Mesendoderm (in vitro differentiated cells): ENCODE data around the gene ZSWIM6.

Source experiments
- DNase-seq: peaks from one replicate; pipeline ENCODE4 v3.0.0; 2013
- H2AK5ac ChIP-seq: 2 replicates; pipeline ENCODE4 v1.6.1; 2013; ENCODE audit warnings: low read length, inconsistent platforms
- H2BK120ac ChIP-seq: 2 replicates; pipeline ENCODE4 v1.6.1; 2013; ENCODE audit warnings: low read depth, mild to moderate bottlenecking, low read length, moderate library complexity, mixed read lengths
- H2BK15ac ChIP-seq: replicated peaks from 2 replicates; pipeline ENCODE4 v1.6.1; 2013; ENCODE audit warnings: low read depth, mild to moderate bottlenecking, moderate library complexity
- H2BK5ac ChIP-seq: 2 replicates; pipeline ENCODE4 v1.6.1; 2013; ENCODE audit warnings: low read length, inconsistent platforms
- H3K18ac ChIP-seq: 2 replicates; pipeline ENCODE4 v1.6.1; 2013; ENCODE audit warnings: mild to moderate bottlenecking, low read length, mixed read lengths
- H3K23ac ChIP-seq: one replicate; pipeline ENCODE4 v1.6.1; 2013; ENCODE audit warnings: low read length
- H3K27ac ChIP-seq: 2 replicates; pipeline ENCODE4 v1.5.1; 2013; ENCODE audit warnings: low read depth, mild to moderate bottlenecking, inconsistent platforms, low read length, moderate library complexity
- H3K27me3 ChIP-seq: 2 replicates; pipeline ENCODE4 v1.6.1; 2013; ENCODE audit warnings: low read length, control low read depth, mild to moderate bottlenecking, inconsistent platforms; ENCODE audit not compliant: insufficient read depth, poor library complexity
- H3K36me3 ChIP-seq: 2 replicates; pipeline ENCODE4 v1.6.1; 2013; ENCODE audit warnings: low read length, inconsistent platforms; ENCODE audit not compliant: control insufficient read depth, insufficient read depth
- H3K4ac ChIP-seq: one replicate; pipeline ENCODE4 v1.6.1; 2013; ENCODE audit warnings: low read depth, mild to moderate bottlenecking, low read length, moderate library complexity
- H3K4me1 ChIP-seq: 2 replicates; pipeline ENCODE4 v1.6.1; 2013; ENCODE audit warnings: low read depth, low read length, inconsistent platforms; ENCODE audit not compliant: control insufficient read depth
- H3K4me2 ChIP-seq: 2 replicates; pipeline ENCODE4 v1.6.1; 2013; ENCODE audit warnings: low read length
- H3K4me3 ChIP-seq: 2 replicates; pipeline ENCODE4 v1.5.1; 2013; ENCODE audit warnings: mild to moderate bottlenecking, low read length
- H3K56ac ChIP-seq: one replicate; pipeline ENCODE4 v1.6.1; 2013; ENCODE audit warnings: low read length
- H3K79me1 ChIP-seq: 2 replicates; pipeline ENCODE4 v1.6.1; 2013; ENCODE audit warnings: low read length, inconsistent platforms
- H3K79me2 ChIP-seq: 2 replicates; pipeline ENCODE4 v1.6.1; 2013; ENCODE audit warnings: mild to moderate bottlenecking, low read length; ENCODE audit not compliant: control insufficient read depth, insufficient read depth
- H3K9ac ChIP-seq: 2 replicates; pipeline ENCODE4 v1.6.1; 2013; ENCODE audit warnings: low read length, inconsistent platforms
- H4K5ac ChIP-seq: one replicate; pipeline ENCODE4 v1.6.1; 2013; ENCODE audit warnings: low read length
- H4K8ac ChIP-seq: one replicate; pipeline ENCODE4 v1.6.1; 2013; ENCODE audit warnings: low read depth, mild to moderate bottlenecking, control low read depth, low read length, moderate library complexity
- WGBS: extraction: QIAGEN DNeasy Blood & Tissue Kit; methylation state at CpG from one replicate; pipeline ENCODE4 v1.1.7; 2013; ENCODE audit warnings: low lambda C conversion rate, missing lambda C conversion rate; ENCODE audit not compliant: insufficient coverage; ENCODE audit errors: extremely low coverage; 5-methylcytosine and 5-hydroxymethylcytosine counted together

ZSWIM6 gene

DNA sequence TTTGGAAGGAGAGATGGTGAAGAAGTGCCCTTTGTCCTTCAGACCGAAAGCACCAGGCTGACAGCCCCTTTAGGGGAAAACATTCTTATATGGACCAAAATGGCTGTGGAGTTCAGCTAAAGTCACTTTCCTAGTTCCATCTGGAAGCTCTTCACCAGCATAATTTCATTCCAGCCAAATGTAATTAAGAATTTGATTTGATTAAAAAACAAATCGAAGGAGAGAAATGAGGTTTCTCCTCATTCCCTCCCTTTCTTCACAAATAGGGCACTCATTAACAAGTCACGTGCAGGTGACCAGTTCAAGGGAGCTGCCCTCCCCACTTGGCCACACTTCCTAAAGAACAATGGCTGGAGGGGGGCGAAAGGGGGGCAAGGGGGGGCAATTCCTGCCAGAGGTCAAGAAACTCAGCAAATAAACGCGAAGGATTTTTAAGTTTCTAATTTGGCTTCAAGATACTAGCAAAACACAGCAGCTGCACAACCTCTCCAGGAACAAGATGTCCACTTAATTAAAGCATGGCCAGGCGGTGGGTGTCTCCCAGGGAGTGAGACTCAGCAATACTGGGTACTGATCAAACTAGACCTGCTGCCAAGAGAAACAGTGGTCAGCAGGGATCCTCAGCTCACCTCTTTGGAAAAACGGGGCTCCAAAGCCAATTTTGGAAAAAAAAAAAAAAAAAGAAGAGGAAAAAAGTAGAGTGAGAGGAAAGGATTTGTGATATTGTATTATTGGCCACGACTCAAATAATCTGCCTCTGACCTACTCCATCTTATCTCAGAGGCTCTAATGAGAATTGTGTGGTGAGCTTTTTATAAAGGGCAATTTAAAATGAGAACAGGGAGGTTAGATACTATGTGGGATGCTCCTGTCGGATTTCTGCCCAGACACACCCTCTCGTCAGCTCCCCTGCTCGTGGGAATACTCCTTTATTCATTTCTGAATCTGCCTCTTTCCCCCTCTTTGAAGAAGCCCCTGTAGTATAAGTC is 254.3 kb downstream of the ZSWIM6 start:
- H3K27ac ChIP-seq: no peak overlapping the region
- no peaks in the 10 kb centered on the region for H3K4me1 ChIP-seq
- H4K5ac ChIP-seq: no peak overlapping the region
- DNase-seq: no peak
- no peak overlapping the region for H2BK5ac ChIP-seq
- H3K79me1 ChIP-seq: no peaks in the 10 kb centered on the region
- no peaks in the 10 kb centered on the region for H3K27me3 ChIP-seq
- H3K36me3 ChIP-seq: no peaks in the 10 kb centered on the region
- no peak overlapping the region for H2BK120ac ChIP-seq
- H2AK5ac ChIP-seq: no peak overlapping the region
- H4K8ac ChIP-seq: no peak overlapping the region
- H3K23ac ChIP-seq: no peak overlapping the region
- no peak overlapping the region for H3K56ac ChIP-seq
- H3K4me2 ChIP-seq: no peak overlapping the region
- no peak overlapping the region for H3K4me3 ChIP-seq
- WGBS: no CpG with 5 or more reads among the region's 12 CpGs
- H3K79me2 ChIP-seq: no peaks in the 10 kb centered on the region
- H3K9ac ChIP-seq: no peak overlapping the region
- H3K4ac ChIP-seq: no peak overlapping the region
- H3K18ac ChIP-seq: no peak overlapping the region
- H2BK15ac ChIP-seq: no peak overlapping the region

DNA sequence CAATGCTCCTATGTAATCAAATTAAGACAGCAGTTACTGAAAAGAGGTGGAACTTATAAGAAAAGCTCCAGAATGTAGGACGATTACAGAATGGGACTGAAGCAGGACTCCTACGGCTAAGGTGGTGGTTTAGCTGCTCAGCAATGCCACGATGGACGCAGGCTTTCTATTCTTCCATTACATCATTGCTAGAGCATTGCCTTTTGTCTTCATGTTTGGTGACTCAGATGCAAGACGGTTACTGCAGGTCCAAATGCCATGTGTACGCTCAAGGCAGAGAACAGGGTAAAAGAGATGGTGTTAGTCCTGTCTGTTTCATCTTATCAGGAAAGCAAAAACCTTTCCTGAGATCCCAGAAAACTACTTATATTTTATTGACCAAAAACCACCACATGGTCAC is 255.1 kb downstream of the ZSWIM6 start:
- H3K79me2 ChIP-seq: no peaks in the 10 kb centered on the region
- H2AK5ac ChIP-seq: no peak overlapping the region
- H3K79me1 ChIP-seq: no peaks in the 10 kb centered on the region
- no peak overlapping the region for H3K9ac ChIP-seq
- no peak overlapping the region for H3K27ac ChIP-seq
- H3K27me3 ChIP-seq: no peaks in the 10 kb centered on the region
- no peak overlapping the region for H2BK5ac ChIP-seq
- H3K18ac ChIP-seq: no peak overlapping the region
- no peak overlapping the region for H4K8ac ChIP-seq
- no peak overlapping the region for H3K4ac ChIP-seq
- no peaks in the 10 kb centered on the region for H3K36me3 ChIP-seq
- no peak overlapping the region for H3K4me2 ChIP-seq
- no peak overlapping the region for H4K5ac ChIP-seq
- no peak overlapping the region for H3K56ac ChIP-seq
- DNase-seq: no peak
- H3K4me3 ChIP-seq: no peak overlapping the region
- no peak overlapping the region for H2BK120ac ChIP-seq
- H2BK15ac ChIP-seq: no peak overlapping the region
- no peak overlapping the region for H3K23ac ChIP-seq
- WGBS: no CpG with 5 or more reads among the region's 6 CpGs
- H3K4me1 ChIP-seq: no peaks in the 10 kb centered on the region

DNA sequence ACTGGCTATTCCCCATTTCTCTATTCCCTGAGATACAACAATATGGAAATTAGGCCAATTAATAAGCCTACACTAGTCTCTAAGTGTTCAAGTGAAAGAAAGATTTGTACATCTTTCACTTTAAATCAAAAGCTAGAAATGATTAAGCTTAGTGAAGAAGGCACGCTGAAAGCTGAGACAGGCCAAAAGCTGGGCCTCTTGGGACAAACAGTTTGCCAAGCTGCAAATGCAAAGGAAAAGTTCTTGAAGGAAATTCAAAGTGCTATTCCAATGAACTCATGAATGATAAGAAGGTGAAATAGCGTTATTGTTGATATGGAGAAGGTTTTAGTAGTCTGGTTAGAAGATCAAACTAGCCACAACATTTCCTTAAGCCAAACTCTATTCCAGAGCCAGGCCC is 256.2 kb downstream of the ZSWIM6 start:
- H3K27ac ChIP-seq: no peak overlapping the region
- H3K4me3 ChIP-seq: no peak overlapping the region
- no peak overlapping the region for H2BK120ac ChIP-seq
- no peak overlapping the region for H3K9ac ChIP-seq
- H3K4me2 ChIP-seq: no peak overlapping the region
- H2AK5ac ChIP-seq: no peak overlapping the region
- no peaks in the 10 kb centered on the region for H3K4me1 ChIP-seq
- H4K8ac ChIP-seq: no peak overlapping the region
- no peak for DNase-seq
- no peaks in the 10 kb centered on the region for H3K27me3 ChIP-seq
- no CpG with 5 or more reads among the region's 2 CpGs for WGBS
- no peak overlapping the region for H3K23ac ChIP-seq
- no peaks in the 10 kb centered on the region for H3K79me2 ChIP-seq
- H3K79me1 ChIP-seq: no peaks in the 10 kb centered on the region
- no peak overlapping the region for H2BK5ac ChIP-seq
- no peak overlapping the region for H4K5ac ChIP-seq
- H3K4ac ChIP-seq: no peak overlapping the region
- H3K36me3 ChIP-seq: no peaks in the 10 kb centered on the region
- H3K56ac ChIP-seq: no peak overlapping the region
- no peak overlapping the region for H2BK15ac ChIP-seq
- no peak overlapping the region for H3K18ac ChIP-seq

DNA sequence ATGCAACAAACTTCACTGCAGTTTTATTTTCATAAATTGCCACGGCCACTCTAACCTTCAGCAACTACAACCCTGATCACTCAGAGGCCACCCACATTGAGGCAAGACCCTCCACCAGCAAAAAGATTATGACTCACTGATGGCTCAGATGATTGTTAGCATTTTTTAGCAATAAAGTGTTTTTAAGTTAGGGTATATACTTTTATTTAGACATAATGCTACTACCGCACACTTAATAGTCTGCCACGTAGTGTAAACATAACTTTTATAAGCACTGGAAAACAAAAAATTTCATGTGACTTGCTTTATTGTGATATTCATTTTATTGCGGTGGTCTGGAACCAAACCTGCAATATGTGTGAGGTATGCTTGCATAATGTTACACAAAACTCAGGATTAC is 257.9 kb downstream of the ZSWIM6 start:
- H4K8ac ChIP-seq: no peak overlapping the region

DNA sequence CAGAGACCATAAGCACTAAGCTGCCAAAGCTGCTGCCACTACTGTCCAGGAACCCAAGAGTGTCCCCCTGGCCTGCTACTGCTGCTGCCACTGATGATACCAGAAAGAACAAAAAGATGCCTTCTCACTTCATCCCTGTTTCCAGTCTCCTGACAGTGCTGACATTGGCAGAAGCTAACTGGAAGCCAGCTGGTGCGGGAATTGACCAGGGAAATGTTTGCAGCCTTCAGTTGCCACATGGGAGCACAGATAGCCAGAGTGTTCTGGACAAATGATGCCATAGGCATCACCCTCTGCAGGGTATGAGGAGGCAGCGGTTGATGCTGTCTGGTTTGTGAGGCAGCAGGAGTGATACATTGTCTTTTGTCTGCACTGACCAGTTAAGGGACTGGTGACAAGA is 258.4 kb downstream of the ZSWIM6 start:
- DNase-seq: no peak
- H4K8ac ChIP-seq: no peak overlapping the region
- no peaks in the 10 kb centered on the region for H3K36me3 ChIP-seq
- no peak overlapping the region for H3K9ac ChIP-seq
- no peak overlapping the region for H2BK120ac ChIP-seq
- no peaks in the 10 kb centered on the region for H3K79me2 ChIP-seq
- H3K4me3 ChIP-seq: no peak overlapping the region
- no peak overlapping the region for H3K23ac ChIP-seq
- H2AK5ac ChIP-seq: no peak overlapping the region
- no peak overlapping the region for H3K27ac ChIP-seq
- H3K27me3 ChIP-seq: no peaks in the 10 kb centered on the region
- H3K4me1 ChIP-seq: no peaks in the 10 kb centered on the region
- no peak overlapping the region for H3K4me2 ChIP-seq
- no peaks in the 10 kb centered on the region for H3K79me1 ChIP-seq
- no peak overlapping the region for H3K56ac ChIP-seq
- no peak overlapping the region for H3K4ac ChIP-seq
- no peak overlapping the region for H2BK5ac ChIP-seq
- no CpG with 5 or more reads among the region's 2 CpGs for WGBS
- no peak overlapping the region for H4K5ac ChIP-seq
- no peak overlapping the region for H3K18ac ChIP-seq
- H2BK15ac ChIP-seq: no peak overlapping the region

More for the DNA sequence above, 257.9 kb downstream of the ZSWIM6 start:
- H3K4ac ChIP-seq: no peak overlapping the region
- no peak overlapping the region for H4K5ac ChIP-seq
- no peaks in the 10 kb centered on the region for H3K27me3 ChIP-seq
- no peak overlapping the region for H2BK120ac ChIP-seq
- H3K79me2 ChIP-seq: no peaks in the 10 kb centered on the region
- no peak overlapping the region for H3K4me2 ChIP-seq
- H3K36me3 ChIP-seq: no peaks in the 10 kb centered on the region
- no peak overlapping the region for H3K4me3 ChIP-seq
- no peak overlapping the region for H2BK5ac ChIP-seq
- H3K4me1 ChIP-seq: no peaks in the 10 kb centered on the region
- H3K79me1 ChIP-seq: no peaks in the 10 kb centered on the region
- WGBS: no CpG with 5 or more reads among the region's 4 CpGs
- no peak overlapping the region for H2AK5ac ChIP-seq
- no peak overlapping the region for H3K27ac ChIP-seq
- no peak overlapping the region for H2BK15ac ChIP-seq
- no peak for DNase-seq
- H3K23ac ChIP-seq: no peak overlapping the region
- H3K9ac ChIP-seq: no peak overlapping the region
- no peak overlapping the region for H3K18ac ChIP-seq
- H3K56ac ChIP-seq: no peak overlapping the region
